ES-I3 (cell line): ENCODE measurements around the gene UNC119.

Experiments used
- H3K36me3 ChIP-seq: 2 replicates; pipeline ENCODE4 v1.6.1; 2013; ENCODE audit warnings: mild to moderate bottlenecking, low read length, control low read depth, moderate library complexity; ENCODE audit not compliant: insufficient read depth
- H3K4me1 ChIP-seq: 2 replicates; pipeline ENCODE4 v1.6.1; 2013; ENCODE audit warnings: mild to moderate bottlenecking, control low read depth, low read length; ENCODE audit not compliant: insufficient read depth
- H3K9ac ChIP-seq: 2 replicates; pipeline ENCODE4 v1.6.1; 2013; ENCODE audit warnings: low read depth, mild to moderate bottlenecking, low read length, moderate library complexity
- H3K9me3 ChIP-seq: 2 replicates; pipeline ENCODE4 v1.6.1; 2013; ENCODE audit warnings: mild to moderate bottlenecking, low read length, moderate library complexity; ENCODE audit not compliant: control insufficient read depth, insufficient read depth

The UNC119 gene

GRCh38 chr17:28541439-28541838, 11.0 kb downstream of the UNC119 start:
- Histone ChIP-seq H3K4me1 (peaks cover 5% of the 10 kb centered on the region), H3K9ac (no peak overlapping the region), H3K36me3 (no peaks in the 10 kb centered on the region), H3K9me3 (no peaks in the 10 kb centered on the region)

- H3K9ac ChIP-seq, result no peak overlapping the region
Observed at GRCh38 chr17:28540231-28540630, 12.2 kb downstream of the UNC119 start.

DNA sequence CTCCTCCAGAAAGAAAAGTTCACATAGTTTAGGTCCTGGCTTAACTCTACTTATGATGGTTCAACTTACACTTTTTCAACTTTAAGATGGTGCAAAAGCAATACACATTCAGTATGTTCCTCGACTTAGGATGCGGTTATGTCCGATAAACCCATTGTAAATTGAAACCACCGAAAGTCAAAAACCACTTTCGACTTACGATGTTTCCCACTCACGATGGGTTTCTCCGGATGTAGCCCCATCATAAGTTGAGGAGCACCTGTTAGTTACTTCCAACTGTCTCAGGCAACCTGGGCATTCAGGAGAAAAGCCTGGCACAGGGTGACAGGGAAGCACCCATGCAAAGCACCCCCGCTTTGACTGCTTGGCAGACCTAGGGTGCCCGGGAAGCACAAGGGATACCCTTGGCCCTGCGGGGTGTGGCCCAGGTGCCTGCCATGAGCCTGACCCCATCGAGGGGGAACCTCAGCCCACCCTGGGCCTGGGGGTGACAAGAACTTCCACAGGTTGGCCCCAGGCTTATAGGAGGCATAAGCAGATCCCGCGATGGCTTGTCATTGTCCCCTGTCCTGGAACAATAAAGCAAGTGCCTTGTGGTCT, 14.0 kb downstream of the UNC119 start:
- Histone ChIP-seq H3K9ac (no peak overlapping the region), H3K36me3 (no peaks in the 10 kb centered on the region), H3K4me1 (no peaks in the 10 kb centered on the region), H3K9me3 (no peaks in the 10 kb centered on the region)

More at GRCh38 chr17:28540231-28540630, 12.2 kb downstream of the UNC119 start:
- H3K9me3 ChIP-seq, result no peaks in the 10 kb centered on the region
- peaks cover 5% of the 10 kb centered on the region for H3K4me1 ChIP-seq
- H3K36me3 ChIP-seq, result no peaks in the 10 kb centered on the region

DNA sequence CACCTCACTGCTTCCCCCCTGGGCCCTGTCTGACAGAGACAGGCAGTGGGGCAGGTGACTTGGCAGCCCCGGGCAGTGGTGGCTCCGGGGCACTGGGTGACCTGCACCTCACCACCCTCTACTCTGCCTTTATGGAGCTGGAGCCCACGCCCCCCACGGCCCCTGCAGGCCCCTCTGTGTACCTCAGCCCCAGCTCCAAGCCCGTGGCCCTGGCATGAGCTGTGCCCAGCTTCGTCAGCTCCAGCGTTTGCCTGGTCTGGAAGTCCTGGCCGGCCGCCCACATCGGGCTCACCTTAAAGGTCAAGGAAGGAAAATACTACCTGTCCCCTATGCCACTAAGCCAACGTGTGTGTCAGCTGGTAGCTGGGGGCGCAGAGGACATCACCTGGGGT, 15.2 kb downstream of the UNC119 start:
- Histone ChIP-seq H3K9ac (no peak overlapping the region), H3K9me3 (no peaks in the 10 kb centered on the region), H3K36me3 (no peaks in the 10 kb centered on the region), H3K4me1 (peaks cover 3% of the 10 kb centered on the region; the same call in 1 of the 2 replicates)

DNA sequence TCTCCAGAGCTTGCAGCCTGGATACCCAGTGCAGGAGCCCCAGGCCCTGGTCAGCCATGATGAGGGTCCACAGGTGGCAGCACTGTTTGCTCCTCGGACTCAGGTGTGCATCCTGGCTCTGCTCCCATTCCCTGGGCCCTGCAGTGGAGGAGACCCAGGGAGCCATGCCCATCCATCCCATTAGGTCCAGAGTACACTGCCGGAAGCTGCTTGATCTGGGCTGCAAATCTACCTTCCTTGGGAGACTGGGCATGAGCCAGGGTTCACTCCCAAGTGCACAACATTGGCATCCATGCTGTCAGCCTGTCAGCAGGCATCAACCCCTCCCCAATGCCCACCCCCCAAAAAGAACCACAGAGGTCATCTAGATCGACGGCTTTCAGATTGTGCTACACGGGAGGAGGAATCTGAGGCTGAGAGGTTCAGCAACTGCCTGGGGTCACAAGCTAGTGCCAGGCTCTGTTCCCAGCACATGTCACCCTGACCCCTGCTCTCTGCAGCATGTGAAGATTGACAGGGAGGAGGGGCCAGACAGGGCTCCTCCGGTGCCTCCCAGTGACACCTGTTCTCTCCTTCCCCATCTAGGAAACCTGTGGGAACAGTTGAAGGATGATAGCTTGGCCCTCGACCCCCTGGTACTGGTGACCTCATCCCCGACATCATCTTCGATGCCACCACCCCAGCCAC, 15.7 kb downstream of the UNC119 start:
- H3K9me3 ChIP-seq, result no peaks in the 10 kb centered on the region
- no peak overlapping the region for H3K9ac ChIP-seq
- H3K4me1 ChIP-seq, result peaks cover 3% of the 10 kb centered on the region; the same call in 1 of the 2 replicates
- H3K36me3 ChIP-seq, result no peaks in the 10 kb centered on the region

- Histone ChIP-seq H3K9ac (no peak overlapping the region), H3K36me3 (no peaks in the 10 kb centered on the region), H3K9me3 (no peaks in the 10 kb centered on the region), H3K4me1 (peaks cover 3% of the 10 kb centered on the region; the same call in 1 of the 2 replicates)
Observed at GRCh38 chr17:28534740-28535375, 17.6 kb downstream of the UNC119 start.

DNA sequence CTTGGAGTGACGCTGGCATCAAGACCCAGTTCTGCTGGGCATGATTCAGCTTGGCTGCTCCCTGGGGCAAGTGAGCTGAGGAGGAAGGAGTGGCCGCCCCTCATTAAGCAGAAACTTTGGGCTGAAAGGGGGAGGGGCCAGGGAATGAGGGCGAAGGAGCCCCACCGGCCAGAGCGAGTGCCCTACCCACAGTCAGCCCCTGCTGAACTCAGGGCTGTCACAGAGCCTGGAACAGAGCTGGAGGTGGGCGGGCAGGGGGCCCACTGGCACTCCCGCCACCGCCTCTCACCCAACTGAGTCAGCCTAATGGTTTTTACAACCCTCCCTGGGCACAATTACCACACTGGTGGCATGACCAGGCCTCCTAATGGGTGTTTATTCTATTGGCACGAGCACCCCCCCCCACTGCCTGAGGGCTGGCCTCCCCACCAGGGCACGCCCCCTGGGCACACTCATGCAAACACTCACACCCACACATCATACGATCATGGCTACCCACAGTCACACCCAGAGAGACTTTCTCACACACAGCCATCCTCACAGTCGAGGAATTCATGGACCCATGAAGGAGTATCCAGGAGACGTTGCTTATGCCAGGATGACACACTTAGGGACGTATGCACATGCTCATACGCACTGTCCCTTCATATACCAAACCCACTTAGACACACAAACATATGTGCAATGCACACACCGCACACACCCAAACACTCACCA, 19.2 kb downstream of the UNC119 start:
- Histone ChIP-seq H3K4me1 (peaks cover 3% of the 10 kb centered on the region; the same call in 1 of the 2 replicates), H3K36me3 (no peaks in the 10 kb centered on the region), H3K9me3 (no peaks in the 10 kb centered on the region), H3K9ac (no peak overlapping the region)

DNA sequence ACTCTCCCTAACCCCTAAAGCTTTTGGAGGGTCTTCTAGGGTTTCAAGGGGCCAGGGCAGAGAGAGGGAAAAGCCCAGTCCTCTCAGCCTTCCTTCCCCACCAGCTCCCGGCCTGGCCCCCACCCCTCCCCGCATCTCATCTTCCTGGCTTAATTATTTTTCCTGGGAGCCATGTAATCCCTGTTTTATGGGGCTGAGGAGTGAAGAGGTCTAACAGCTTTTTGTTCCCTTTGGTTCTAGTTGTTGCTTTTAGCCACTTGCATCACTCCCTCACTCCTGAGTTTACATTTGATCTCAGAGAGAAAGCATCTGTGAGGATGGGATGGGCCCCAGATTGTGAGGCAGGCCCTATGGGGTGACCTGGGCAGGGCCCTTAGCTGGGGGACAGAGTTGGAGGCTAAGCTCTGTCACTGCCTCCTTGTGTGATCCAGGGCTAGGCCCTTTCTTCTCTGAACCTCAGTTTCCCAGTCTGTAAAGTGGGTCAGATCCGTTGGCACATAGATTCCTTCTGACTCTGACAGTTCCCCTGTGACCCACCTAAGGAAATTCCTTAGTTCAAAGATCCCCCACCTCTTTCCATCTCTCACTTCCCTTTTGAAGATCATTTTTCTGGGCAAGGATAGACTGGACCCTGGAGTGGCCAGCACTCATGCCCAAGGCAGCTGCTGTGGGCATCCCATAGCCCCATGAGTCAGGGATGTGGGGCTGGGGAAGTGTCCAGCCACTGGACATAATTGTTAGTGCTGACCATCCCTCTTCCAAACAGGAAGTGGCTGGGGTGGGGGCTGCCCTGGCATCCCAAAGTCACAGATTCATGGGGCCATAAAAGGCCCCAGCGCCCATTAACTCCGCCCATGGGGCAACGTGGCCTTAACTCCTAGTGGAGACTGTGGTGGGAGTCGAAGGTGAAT, 20.1 kb downstream of the UNC119 start:
- Histone ChIP-seq H3K9me3 (no peaks in the 10 kb centered on the region), H3K36me3 (no peaks in the 10 kb centered on the region), H3K4me1 (peaks cover 3% of the 10 kb centered on the region; the same call in 1 of the 2 replicates), H3K9ac (no peak overlapping the region)

- no peaks in the 10 kb centered on the region for H3K36me3 ChIP-seq
- H3K4me1 ChIP-seq, result peaks cover 3% of the 10 kb centered on the region; the same call in 1 of the 2 replicates
- H3K9me3 ChIP-seq, result no peaks in the 10 kb centered on the region
- no peak overlapping the region for H3K9ac ChIP-seq
Observed at GRCh38 chr17:28530926-28531325, 21.5 kb downstream of the UNC119 start.

DNA sequence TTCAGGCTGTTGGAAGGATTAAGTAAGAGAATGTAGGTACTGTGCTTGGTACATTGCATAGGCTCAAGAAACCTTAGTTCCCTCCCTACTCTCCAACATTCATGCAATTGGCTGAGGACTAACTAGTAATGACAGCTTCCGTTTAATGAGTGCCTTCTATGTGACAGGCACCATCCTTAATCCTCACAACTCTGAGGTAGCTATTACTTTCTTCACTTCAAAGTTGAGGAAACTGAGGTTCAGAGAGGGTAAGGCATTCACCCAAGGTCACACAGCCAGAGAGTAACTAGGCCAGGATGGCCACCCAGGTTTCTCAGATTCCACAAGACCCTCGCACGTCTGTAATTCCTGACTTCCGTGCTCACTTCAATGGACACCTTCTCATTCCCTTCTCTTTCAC, 22.2 kb downstream of the UNC119 start:
- Histone ChIP-seq H3K9ac (no peak overlapping the region), H3K4me1 (peaks cover 6% of the 10 kb centered on the region; the same call in 1 of the 2 replicates), H3K36me3 (no peaks in the 10 kb centered on the region), H3K9me3 (no peaks in the 10 kb centered on the region)

GRCh38 chr17:28529013-28529400, 23.4 kb downstream of the UNC119 start:
- Histone ChIP-seq H3K4me1 (peaks cover 12% of the 10 kb centered on the region; the same call in 1 of the 2 replicates), H3K36me3 (no peaks in the 10 kb centered on the region), H3K9me3 (no peaks in the 10 kb centered on the region), H3K9ac (no peak overlapping the region)

DNA sequence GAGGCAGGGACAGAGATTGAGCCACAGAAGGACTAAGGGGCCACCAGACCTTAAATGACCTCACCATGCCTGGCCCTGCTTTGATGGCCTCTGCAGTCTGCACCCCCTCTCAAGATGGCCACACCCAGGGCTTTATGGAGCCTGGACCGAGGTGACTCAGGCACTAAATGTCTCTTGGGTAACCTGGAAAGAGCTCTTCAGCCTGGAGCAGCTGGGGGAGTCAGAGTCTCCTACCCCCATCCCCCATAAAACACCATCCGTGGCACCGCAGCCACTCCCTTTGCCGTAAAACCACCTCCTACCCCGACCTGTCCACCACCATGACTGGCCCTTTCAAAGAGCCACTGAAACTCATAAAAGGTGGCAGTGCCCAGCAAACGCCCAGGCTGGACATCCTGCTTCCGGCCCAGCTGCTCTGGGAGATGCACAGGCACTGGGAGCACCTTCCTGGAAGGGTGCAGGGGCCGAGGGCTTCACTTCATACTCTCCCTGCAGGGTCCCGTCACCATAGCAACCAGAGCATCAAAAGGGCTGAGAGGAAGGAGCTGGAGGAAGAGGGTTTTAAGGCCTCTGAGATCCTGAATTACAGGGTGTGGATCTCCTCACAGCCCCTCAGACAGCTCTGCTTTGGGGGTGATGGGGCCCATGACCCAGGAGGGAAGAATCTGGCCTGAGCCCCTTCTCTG, 24.0 kb downstream of the UNC119 start:
- Histone ChIP-seq H3K4me1 (peaks cover 12% of the 10 kb centered on the region; the same call in 1 of the 2 replicates), H3K9ac (no peak overlapping the region), H3K9me3 (no peaks in the 10 kb centered on the region), H3K36me3 (no peaks in the 10 kb centered on the region)

DNA sequence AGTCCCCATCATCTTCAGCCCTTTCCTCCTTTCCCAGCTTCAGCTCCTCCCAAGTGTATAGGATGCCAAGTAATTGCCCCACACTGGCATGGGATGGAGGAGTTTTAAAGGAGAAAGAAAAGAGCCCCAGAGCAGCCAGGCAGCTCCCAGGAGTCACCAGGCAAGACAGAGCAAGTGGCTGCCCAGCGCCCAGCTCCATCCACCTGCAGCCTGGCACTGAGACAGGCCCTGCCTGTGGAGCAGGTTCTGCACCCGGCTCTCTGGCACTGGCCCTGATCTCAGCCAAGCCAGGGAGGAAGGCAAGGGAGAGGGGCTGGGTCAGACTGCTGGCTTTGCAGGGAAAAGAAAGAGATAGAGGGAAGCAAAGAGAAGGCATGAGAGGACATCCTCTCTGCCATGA, 24.6 kb downstream of the UNC119 start:
- Histone ChIP-seq H3K9me3 (no peaks in the 10 kb centered on the region), H3K4me1 (peaks cover 11% of the 10 kb centered on the region; the same call in 1 of the 2 replicates), H3K36me3 (no peaks in the 10 kb centered on the region), H3K9ac (no peak overlapping the region)
